ENCODE measurements around the gene CDCA7L.
A peak's percentile ranks its signal among the peaks of the same experiment; 100 is the strongest.
"Not testable (repeated sequence)": the region's sequence is repeated elsewhere in the genome, so short reads cannot be mapped to it uniquely, and the experiment has no call there.

The CDCA7L gene

GRCh38 chr7:21944616-21945453 is 864 bp downstream of the CDCA7L start:
- peak; percentile 39 for DNase-seq (ENCODE audit: low read depth)

GRCh38 chr7:21943436-21943835 is 2.3 kb downstream of the CDCA7L start:
- no peak for DNase-seq (ENCODE audit: low read depth)

- no peak for DNase-seq (ENCODE audit: low read depth)
Observed at GRCh38 chr7:21942955-21943354, 2.7 kb downstream of the CDCA7L start.

DNA sequence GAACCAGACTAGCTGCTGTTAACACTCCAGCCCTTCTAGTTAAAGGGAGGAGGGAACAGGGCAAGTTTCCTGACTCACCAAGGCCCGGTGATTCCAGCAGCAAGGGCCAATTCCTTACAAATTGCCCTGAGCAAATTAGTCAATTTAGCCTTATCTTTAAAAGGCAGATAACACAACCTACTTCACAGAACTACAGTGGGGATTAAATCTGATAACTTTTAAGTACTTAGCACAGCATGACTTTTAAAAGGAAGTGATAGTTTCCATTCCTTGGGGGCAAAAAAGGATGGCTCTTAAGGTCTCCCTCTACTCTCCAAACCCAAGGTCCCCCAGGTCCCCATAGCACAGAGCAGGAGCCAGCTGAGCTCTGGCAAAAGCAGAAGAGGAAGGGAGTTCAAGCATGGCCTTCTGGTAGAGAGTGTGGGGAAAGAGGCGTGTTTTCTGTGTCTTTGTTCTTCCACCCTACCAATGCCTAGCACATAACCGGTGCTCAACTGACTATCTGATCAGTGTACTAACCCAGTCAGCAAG is 4.0 kb downstream of the CDCA7L start:
- DNase-seq (ENCODE audit: low read depth), result no peak

- no peak for DNase-seq (ENCODE audit: low read depth)
Observed at GRCh38 chr7:21939858-21940372, 5.8 kb downstream of the CDCA7L start.

DNA sequence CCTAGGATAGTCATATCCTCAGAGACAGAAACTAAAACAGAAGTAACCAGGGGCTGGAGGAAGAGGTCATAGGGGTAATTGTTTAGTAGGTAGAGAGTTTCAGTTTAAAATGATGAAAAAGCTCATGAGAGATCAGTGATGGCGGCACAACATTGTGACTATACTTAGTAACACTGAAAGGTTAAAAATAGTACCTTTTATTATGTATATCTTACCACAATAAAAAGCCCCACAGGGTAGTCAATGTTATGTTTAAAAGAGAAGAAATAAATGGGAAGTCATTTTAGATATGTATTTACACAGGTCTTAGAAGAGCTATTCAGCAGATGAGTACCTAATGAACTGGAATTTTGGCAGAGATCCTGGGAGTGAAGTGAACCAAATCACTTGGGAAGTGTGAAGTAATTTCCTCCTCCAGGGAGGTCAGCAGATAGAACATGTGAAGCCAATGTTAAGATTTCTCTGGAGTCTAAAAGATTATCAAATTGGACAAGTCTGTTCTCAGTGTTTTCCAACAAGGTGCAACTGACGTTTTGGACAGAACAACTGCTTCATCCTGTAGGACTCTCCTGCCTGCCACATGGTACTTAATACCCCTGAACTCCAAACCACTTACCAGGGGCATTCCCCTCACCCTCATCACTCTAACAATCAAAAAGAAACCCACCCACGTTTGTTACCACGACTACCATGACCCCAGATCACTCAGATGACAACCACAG is 6.4 kb downstream of the CDCA7L start:
- DNase-seq (ENCODE audit: low read depth), result peak; percentile 48

- DNase-seq (ENCODE audit: low read depth), result no peak
Observed at GRCh38 chr7:21938463-21938862, 7.2 kb downstream of the CDCA7L start.

- DNase-seq (ENCODE audit: low read depth), result no peak
Observed at GRCh38 chr7:21934808-21935207, 10.9 kb downstream of the CDCA7L start.

DNA sequence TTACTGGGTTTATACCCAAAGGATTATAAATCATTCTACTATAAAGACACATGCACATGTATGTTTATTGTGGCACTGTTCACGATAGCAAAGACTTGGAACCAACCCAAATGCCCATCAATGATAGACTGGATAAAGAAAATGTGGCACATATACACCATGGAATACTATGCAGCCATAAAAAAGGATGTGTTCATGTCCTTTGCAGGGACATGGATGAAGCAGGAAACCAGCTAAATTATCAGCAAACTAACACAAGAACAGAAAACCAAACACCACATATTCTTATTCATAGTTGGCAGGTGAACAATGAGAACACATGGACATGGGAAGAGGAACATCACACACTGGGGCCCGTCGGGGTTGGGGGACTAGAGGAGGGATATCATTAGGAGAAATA is 12.4 kb downstream of the CDCA7L start:
- not testable (repeated sequence) for DNase-seq (ENCODE audit: low read depth)

- DNase-seq (ENCODE audit: low read depth), result no peak
Observed at GRCh38 chr7:21927693-21928092, 18.0 kb downstream of the CDCA7L start.

DNA sequence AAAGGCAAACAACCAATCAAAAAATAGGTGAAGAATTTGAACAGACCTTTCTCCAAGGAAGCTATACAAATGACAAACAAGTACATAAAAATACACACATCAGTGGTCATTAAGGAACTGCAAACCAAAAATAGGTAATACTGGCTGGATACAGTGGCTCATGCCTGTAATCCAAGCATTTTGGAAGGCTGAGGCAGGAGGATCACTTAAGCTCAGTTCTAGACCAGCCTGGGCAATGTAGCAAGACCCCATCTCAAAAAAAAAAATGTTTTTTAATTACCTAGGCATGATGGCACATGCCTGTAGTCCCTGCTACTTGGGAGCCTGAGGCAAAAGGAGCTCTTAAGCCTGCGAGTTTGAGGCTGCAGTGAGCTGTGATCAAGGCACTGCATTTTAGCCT is 19.3 kb downstream of the CDCA7L start:
- DNase-seq (ENCODE audit: low read depth), result no peak

DNA sequence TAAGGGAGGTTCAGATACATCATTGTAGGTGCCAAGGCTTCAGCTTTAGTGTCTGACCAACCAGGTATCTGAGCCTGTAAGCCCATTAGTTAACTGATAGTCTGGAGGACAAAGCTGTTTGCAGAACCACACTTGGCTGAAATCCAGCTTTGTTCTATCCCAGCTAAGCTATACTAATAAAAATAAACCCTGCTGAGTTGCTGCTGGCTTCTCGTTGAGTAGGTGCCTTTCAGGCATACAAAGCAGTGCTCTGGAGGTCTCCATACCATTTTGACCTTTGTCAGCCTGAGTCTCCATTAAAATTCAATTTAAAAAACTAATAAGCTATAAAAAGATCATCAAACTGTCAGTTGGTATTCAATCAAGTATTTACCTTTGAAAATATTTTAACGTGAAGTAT is 22.0 kb downstream of the CDCA7L start:
- no peak for DNase-seq (ENCODE audit: low read depth)

DNA sequence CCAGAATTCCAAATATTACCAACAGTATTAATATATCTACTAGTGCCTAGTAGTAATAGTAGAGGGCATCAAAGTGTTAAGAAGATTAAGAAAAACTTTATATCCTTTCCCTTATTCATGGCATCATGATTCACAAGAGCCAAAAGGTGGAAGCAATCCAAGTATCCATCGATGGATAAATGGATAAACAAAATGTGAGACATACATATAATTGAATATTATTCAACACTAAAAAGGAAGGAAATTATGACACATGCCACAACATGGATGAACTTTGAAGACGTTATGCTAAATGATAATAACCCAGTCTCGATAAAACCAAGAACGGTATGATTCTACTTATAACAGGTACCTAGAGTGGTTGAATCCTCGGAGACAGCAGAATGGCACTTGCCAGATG is 23.1 kb downstream of the CDCA7L start:
- DNase-seq (ENCODE audit: low read depth), result no peak

- DNase-seq (ENCODE audit: low read depth), result no peak
Observed at GRCh38 chr7:21920936-21921335, 24.8 kb downstream of the CDCA7L start.

- no peak for DNase-seq (ENCODE audit: low read depth)
Observed at GRCh38 chr7:21918216-21918615, 27.5 kb downstream of the CDCA7L start.

DNA sequence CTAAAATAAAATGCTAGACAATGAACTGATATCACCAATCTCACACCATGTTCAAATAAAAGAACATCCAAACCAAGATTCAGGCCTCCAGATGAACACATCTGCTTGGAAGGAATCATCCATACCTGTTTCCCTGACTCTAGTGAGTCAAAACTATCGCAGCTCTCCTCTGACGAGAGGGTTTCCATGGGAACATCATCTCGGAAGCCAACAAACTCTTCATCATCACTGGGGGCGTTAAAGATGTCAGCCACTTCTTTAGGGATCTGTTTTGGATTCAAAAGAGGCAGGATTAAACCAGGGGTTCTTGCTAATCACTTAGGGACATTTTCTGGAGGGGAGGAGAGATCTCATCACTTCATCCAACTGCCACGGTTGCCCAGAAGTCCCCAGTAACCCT is 29.1 kb downstream of the CDCA7L start:
- no peak for DNase-seq (ENCODE audit: low read depth)

DNA sequence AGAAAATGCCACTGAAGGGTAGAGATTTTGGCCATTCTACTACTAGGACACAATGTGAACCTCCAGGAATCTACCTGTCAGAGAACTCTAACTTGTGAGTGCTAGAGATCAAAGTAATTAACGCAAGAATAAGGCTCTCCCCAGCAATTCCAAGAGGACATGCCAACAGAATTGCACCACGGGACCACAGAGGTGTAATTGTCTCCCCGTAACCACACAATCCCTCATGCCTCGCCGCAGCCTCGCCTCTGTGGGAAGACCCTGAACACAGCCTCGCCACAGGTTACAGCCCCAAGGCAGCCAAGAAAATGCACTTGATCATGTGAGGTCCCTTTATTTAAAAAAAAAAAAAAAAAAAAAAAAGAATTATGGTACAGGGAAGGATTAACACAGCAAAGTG is 29.5 kb downstream of the CDCA7L start:
- DNase-seq (ENCODE audit: low read depth), result no peak

DNA sequence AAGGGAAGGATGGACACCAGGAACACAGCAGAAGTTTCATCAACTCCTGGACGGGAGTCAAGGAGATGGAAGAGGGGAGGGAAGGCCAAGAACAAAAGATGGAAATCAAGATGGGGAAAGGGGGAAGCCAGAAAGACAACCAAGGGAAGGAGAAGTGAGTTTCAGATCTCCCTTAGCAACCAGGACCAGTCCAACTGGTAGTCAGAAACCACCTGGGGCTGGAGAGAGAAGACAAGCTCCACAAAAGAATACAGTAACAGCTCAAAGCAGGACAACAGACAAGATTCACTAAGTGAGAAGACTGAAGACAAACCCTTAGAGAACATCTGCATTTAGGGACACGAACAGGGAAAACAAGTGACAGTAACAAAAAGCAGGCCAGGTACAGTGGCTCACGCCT is 30.6 kb downstream of the CDCA7L start:
- DNase-seq (ENCODE audit: low read depth), result no peak

- no peak for DNase-seq (ENCODE audit: low read depth)
Observed at GRCh38 chr7:21914671-21915070, 31.0 kb downstream of the CDCA7L start.

- DNase-seq (ENCODE audit: low read depth), result no peak
Observed at GRCh38 chr7:21912931-21913780, 32.5 kb downstream of the CDCA7L start.

- DNase-seq (ENCODE audit: low read depth), result peak; percentile 65
Observed at GRCh38 chr7:21912305-21912704, 33.4 kb downstream of the CDCA7L start.

- peak; percentile 93 for DNase-seq (ENCODE audit: low read depth)
Observed at GRCh38 chr7:21911341-21911875, 34.3 kb downstream of the CDCA7L start.
